Small intestine (tissue), 7 donors: ENCODE measurements around the gene ZNF44. TPM values are rescaled to one million over a fixed set of nuclear protein-coding genes. Genes with fewer than 3 reads are reported as not detected.

ENCODE experiments used
- DNase-seq, 2 donors: peaks; one replicate each; pipeline versions ENCODE4 v3.0.0 to v3.0.0-alpha.2; 2013
- FAIRE-seq: peaks from 2 replicates; lab custom pipeline; 2012; peaks lifted over from hg19 to GRCh38; lab: Jason Lieb, UNC
- H3K27ac ChIP-seq, 3 donors: one replicate each; pipeline ENCODE4 v1.5.1; 2013; ENCODE audit warnings: low read length in 2 of 3, mild to moderate bottlenecking in 2 of 3, control low read depth in 1 of 3, inconsistent platforms in 1 of 3, low read depth in 1 of 3, moderate library complexity in 1 of 3
- H3K27me3 ChIP-seq, 3 donors: one replicate each; pipeline ENCODE4 v1.6.1; 2013; ENCODE audit warnings: low read length in 3 of 3, inconsistent platforms in 1 of 3; ENCODE audit not compliant: control insufficient read depth in 3 of 3, insufficient read depth in 3 of 3
- H3K36me3 ChIP-seq, 3 donors: one replicate each; pipeline ENCODE4 v1.6.1; 2013; ENCODE audit warnings: low read length in 3 of 3, inconsistent platforms in 1 of 3, low read depth in 1 of 3, mild to moderate bottlenecking in 1 of 3, moderate library complexity in 1 of 3; ENCODE audit not compliant: control insufficient read depth in 3 of 3, insufficient read depth in 2 of 3
- H3K4me1 ChIP-seq, 3 donors: one replicate each; pipeline ENCODE4 v1.6.1; 2013; ENCODE audit warnings: low read length in 2 of 3, inconsistent platforms in 1 of 3, low read depth in 1 of 3, mild to moderate bottlenecking in 1 of 3, moderate library complexity in 1 of 3; ENCODE audit not compliant: control insufficient read depth in 3 of 3, insufficient read depth in 2 of 3
- H3K4me3 ChIP-seq, 3 donors: one replicate each; pipeline ENCODE4 v1.5.1; 2013; ENCODE audit warnings: low read length in 3 of 3, control low read depth in 1 of 3, inconsistent platforms in 1 of 3, low read depth in 1 of 3, mild to moderate bottlenecking in 1 of 3, moderate library complexity in 1 of 3
- H3K9me3 ChIP-seq, 2 donors: one replicate each; pipeline ENCODE4 v1.6.1; 2013; ENCODE audit warnings: low read depth in 1 of 2, low read length in 1 of 2; ENCODE audit not compliant: control insufficient read depth in 2 of 2, insufficient read depth in 1 of 2
- WGBS, 3 donors: extraction: QIAGEN DNeasy Blood & Tissue Kit; methylation state at CpG; one replicate each; pipeline ENCODE4 v1.1.7; 2013; 5-methylcytosine and 5-hydroxymethylcytosine counted together
- polyA plus RNA-seq, 4 donors: library from polyadenylated mRNA; stranded (reverse) in 3 of 4; unstranded in 1 of 4; fragments of 200-250 nt in 3 of 4; fragments of 120-200 nt in 1 of 4; gene quantifications; one replicate each; pipeline versions ENCODE4 v1.2.1 to v1.2.3, GENCODE V29; 2013
- donor health status: healthy with polysubstance abuse.
- donor health status: control.
- donor health status: control.
- donor health status: Bipolar disorder and iron deficiency.
- donor health status: healthy.

The ZNF44 gene
- polyA plus RNA-seq, 4 donors, result 6.4 to 15.6 (median 11.8) TPM

- H3K9me3 ChIP-seq, result peaks cover 2 to 62% of the 10 kb centered on the region in 2 donors
- H3K27me3 ChIP-seq, result no peaks in the 10 kb centered on the region
- 71 to 92% (median 91%) methylated on average over 3 of the region's 3 CpGs for WGBS, 3 donors
- no peak for DNase-seq
- H3K4me1 ChIP-seq, result no peaks in the 10 kb centered on the region
- H3K36me3 ChIP-seq, result no peaks in the 10 kb centered on the region
- no peak for FAIRE-seq
- no peak overlapping the region for H3K27ac ChIP-seq
- H3K4me3 ChIP-seq, result no peak overlapping the region
Observed at GRCh38 chr19:12255372-12255771, 39.3 kb downstream of the ZNF44 start.

- Histone ChIP-seq H3K27ac (no peak overlapping the region), H3K36me3 (peaks cover 2 to 19% (median 12%) of the 10 kb centered on the region in 3 donors), H3K9me3 (peaks cover 8 to 55% of the 10 kb centered on the region in 2 donors), H3K4me1 (no peaks in the 10 kb centered on the region), H3K4me3 (no peak overlapping the region), H3K27me3 (no peaks in the 10 kb centered on the region)
- FAIRE-seq (no peak), DNase-seq (peak in 1 of 2 donors; percentile 15)
- 95 to 99% (median 99%) methylated on average over 5 of the region's 5 CpGs for WGBS, 3 donors
Observed at GRCh38 chr19:12247644-12248222, 47.0 kb downstream of the ZNF44 start.

- Histone ChIP-seq H3K36me3 (peaks cover 2 to 17% (median 13%) of the 10 kb centered on the region in 3 donors), H3K9me3 (peaks cover 6 to 47% of the 10 kb centered on the region in 2 donors), H3K27me3 (no peaks in the 10 kb centered on the region), H3K4me3 (no peak overlapping the region), H3K27ac (no peak overlapping the region), H3K4me1 (no peaks in the 10 kb centered on the region)
- no peak for FAIRE-seq
- DNase-seq, result no peak
- WGBS, 3 donors, result 90 to 96% (median 91%) methylated on average over 2 of the region's 2 CpGs
Observed at GRCh38 chr19:12244370-12244769, 50.3 kb downstream of the ZNF44 start.

GRCh38 chr19:12237143-12237839 lies 57.4 kb downstream of the ZNF44 start:
- no peak overlapping the region for H3K27ac ChIP-seq
- no peak for DNase-seq

GRCh38 chr19:12232961-12233360 lies 61.7 kb downstream of the ZNF44 start:
- 86 to 93% (median 91%) methylated on average over 3 of the region's 3 CpGs for WGBS, 3 donors
- no peak overlapping the region for H3K27ac ChIP-seq
- H3K4me3 ChIP-seq, result no peak overlapping the region
- FAIRE-seq (no peak), DNase-seq (no peak)
- no peaks in the 10 kb centered on the region for H3K27me3 ChIP-seq
- no peaks in the 10 kb centered on the region for H3K4me1 ChIP-seq
- H3K36me3 ChIP-seq, result peaks cover 0 to 19% (median 1%) of the 10 kb centered on the region in 3 donors
- H3K9me3 ChIP-seq, result peaks cover 0 to 51% of the 10 kb centered on the region in 2 donors

More at GRCh38 chr19:12237143-12237839, 57.4 kb downstream of the ZNF44 start:
- no peaks in the 10 kb centered on the region for H3K27me3 ChIP-seq
- no peak overlapping the region for H3K4me3 ChIP-seq
- no peaks in the 10 kb centered on the region for H3K4me1 ChIP-seq
- no peak for FAIRE-seq
- peaks cover 0 to 17% (median 0%) of the 10 kb centered on the region in 3 donors for H3K36me3 ChIP-seq
- 92 to 98% (median 98%) methylated on average over 36 to 37 of the region's 37 CpGs for WGBS, 3 donors
- peaks cover 0 to 40% of the 10 kb centered on the region in 2 donors for H3K9me3 ChIP-seq

GRCh38 chr19:12230751-12231733 lies 63.6 kb downstream of the ZNF44 start:
- peaks cover 0 to 8% (median 4%) of the 10 kb centered on the region in 3 donors for H3K36me3 ChIP-seq
- 88 to 92% (median 92%) methylated on average over 6 of the region's 6 CpGs for WGBS, 3 donors
- FAIRE-seq (no peak), DNase-seq (no peak)
- no peaks in the 10 kb centered on the region for H3K4me1 ChIP-seq
- H3K9me3 ChIP-seq, result peaks cover 0 to 44% of the 10 kb centered on the region in 2 donors
- no peak overlapping the region for H3K27ac ChIP-seq
- no peaks in the 10 kb centered on the region for H3K27me3 ChIP-seq
- H3K4me3 ChIP-seq, result no peak overlapping the region

GRCh38 chr19:12229990-12230389 lies 64.7 kb downstream of the ZNF44 start:
- H3K27ac ChIP-seq, result no peak overlapping the region
- WGBS, 3 donors, result 90 to 96% (median 92%) methylated on average over 3 of the region's 3 CpGs
- DNase-seq (no peak), FAIRE-seq (no peak)
- no peaks in the 10 kb centered on the region for H3K27me3 ChIP-seq
- H3K4me1 ChIP-seq, result no peaks in the 10 kb centered on the region
- H3K36me3 ChIP-seq, result peaks cover 0 to 8% (median 7%) of the 10 kb centered on the region in 3 donors
- no peak overlapping the region for H3K4me3 ChIP-seq
- H3K9me3 ChIP-seq, result peaks cover 0 to 42% of the 10 kb centered on the region in 2 donors

- WGBS, 3 donors, result 93 to 94% (median 94%) methylated on average over 6 of the region's 6 CpGs
- Histone ChIP-seq H3K27ac (no peak overlapping the region), H3K4me3 (no peak overlapping the region), H3K36me3 (peaks cover 0 to 16% (median 8%) of the 10 kb centered on the region in 3 donors), H3K4me1 (no peaks in the 10 kb centered on the region), H3K9me3 (peaks cover 2 to 54% of the 10 kb centered on the region in 2 donors), H3K27me3 (no peaks in the 10 kb centered on the region)
- no peak for FAIRE-seq
- no peak for DNase-seq
Observed at GRCh38 chr19:12224676-12225075, 70.0 kb downstream of the ZNF44 start.
